OCI-M2 (cell line): ENCODE measurements around the gene NMRK1.

Source experiments
- DNase-seq: peaks from one replicate; lab custom pipeline; 2025; ENCODE audit not compliant: unreplicated experiment; lab: John Stamatoyannopoulos, UW

Gene NMRK1

GRCh38 chr9:75102177-75102790 is 14.3 kb upstream of the NMRK1 start:
- DNase-seq, result no peak

GRCh38 chr9:75101004-75101588 is 13.1 kb upstream of the NMRK1 start:
- DNase-seq, result no peak

GRCh38 chr9:75096796-75097195 is 8.8 kb upstream of the NMRK1 start:
- no peak for DNase-seq

- DNase-seq, result no peak
These were observed 4.8 kb upstream of the NMRK1 start for GRCh38 chr9:75092766-75093165.

GRCh38 chr9:75090579-75090978 is 2.6 kb upstream of the NMRK1 start:
- no peak for DNase-seq

GRCh38 chr9:75089373-75089766 is 1.4 kb upstream of the NMRK1 start:
- DNase-seq, result no peak

- DNase-seq, result peak; percentile 25
These were observed 854 bp upstream of the NMRK1 start for GRCh38 chr9:75088646-75089372.

- no peak for DNase-seq
These were observed 599 bp downstream of the NMRK1 start for GRCh38 chr9:75087289-75087823.

GRCh38 chr9:75086541-75087288 is 1.2 kb downstream of the NMRK1 start:
- DNase-seq, result no peak

- DNase-seq, result no peak
These were observed 2.3 kb downstream of the NMRK1 start for GRCh38 chr9:75085640-75086039.

GRCh38 chr9:75084081-75084672 is 3.8 kb downstream of the NMRK1 start:
- no peak for DNase-seq

GRCh38 chr9:75083188-75083970 is 4.6 kb downstream of the NMRK1 start:
- DNase-seq, result no peak

- no peak for DNase-seq
These were observed 6.3 kb downstream of the NMRK1 start for GRCh38 chr9:75081632-75082031.

GRCh38 chr9:75072895-75073294 is 15.1 kb downstream of the NMRK1 start:
- DNase-seq, result no peak

GRCh38 chr9:75071530-75072122 is 16.3 kb downstream of the NMRK1 start:
- no peak for DNase-seq

- DNase-seq, result no peak
These were observed 18.8 kb downstream of the NMRK1 start for GRCh38 chr9:75069171-75069570.

GRCh38 chr9:75067894-75068293 is 20.1 kb downstream of the NMRK1 start:
- DNase-seq, result no peak

GRCh38 chr9:75065510-75065909 is 22.4 kb downstream of the NMRK1 start:
- no peak for DNase-seq

- no peak for DNase-seq
These were observed 23.5 kb downstream of the NMRK1 start for GRCh38 chr9:75064307-75065025.
